Stimulated activated CD4-positive, alpha-beta T cell treated with anti-CD3 and anti-CD28 coated beads, Interleukin-1b, Interleukin-23, amount 100 ng/mL, for 48 hours (primary cell): ENCODE data around the gene MRM2.

Experiments used
- DNase-seq: peaks from one replicate; pipeline ENCODE4 v3.0.0-alpha.2; 2020

Gene MRM2

GRCh38 chr7:2264158-2264557 lies 22.2 kb upstream of the MRM2 start:
- DNase-seq: no peak

GRCh38 chr7:2263176-2263575 lies 21.2 kb upstream of the MRM2 start:
- DNase-seq: no peak

- DNase-seq: no peak
Measured at GRCh38 chr7:2261611-2262010, 19.6 kb upstream of the MRM2 start.

GRCh38 chr7:2260820-2261219 lies 18.8 kb upstream of the MRM2 start:
- no peak for DNase-seq

GRCh38 chr7:2259480-2259879 lies 17.5 kb upstream of the MRM2 start:
- DNase-seq: no peak

GRCh38 chr7:2258661-2259365 lies 16.8 kb upstream of the MRM2 start:
- DNase-seq: no peak

- no peak for DNase-seq
Measured at GRCh38 chr7:2257651-2258050, 15.6 kb upstream of the MRM2 start.

GRCh38 chr7:2257046-2257551 lies 15.1 kb upstream of the MRM2 start:
- no peak for DNase-seq

- no peak for DNase-seq
Measured at GRCh38 chr7:2256306-2257045, 14.5 kb upstream of the MRM2 start.

- no peak for DNase-seq
Measured at GRCh38 chr7:2255145-2256139, 13.4 kb upstream of the MRM2 start.

- DNase-seq: no peak
Measured at GRCh38 chr7:2254429-2255144, 12.6 kb upstream of the MRM2 start.

- DNase-seq: no peak
Measured at GRCh38 chr7:2253525-2254244, 11.7 kb upstream of the MRM2 start.

- no peak for DNase-seq
Measured at GRCh38 chr7:2253021-2253420, 11.0 kb upstream of the MRM2 start.

GRCh38 chr7:2251841-2252771 lies 10.1 kb upstream of the MRM2 start:
- DNase-seq: no peak

GRCh38 chr7:2251381-2251780 lies 9.4 kb upstream of the MRM2 start:
- DNase-seq: no peak

- no peak for DNase-seq
Measured at GRCh38 chr7:2249744-2250323, 7.8 kb upstream of the MRM2 start.

- DNase-seq: no peak
Measured at GRCh38 chr7:2248984-2249694, 7.1 kb upstream of the MRM2 start.

- no peak for DNase-seq
Measured at GRCh38 chr7:2247141-2247995, 5.4 kb upstream of the MRM2 start.
